Stimulated activated naive CD8-positive, alpha-beta T cell treated with anti-CD3 and anti-CD28 coated beads, Interleukin-15, Interleukin-2, amounts not matched to agents 100 ng/mL and 50 ng/mL, for 24 hours (primary cell): ENCODE results near the gene SCN3A.

Experiments used
- H3K27ac Mint-ChIP-seq: one replicate; pipeline ENCODE4 v1.8.0; 2021; ENCODE audit warnings: mild to moderate bottlenecking, mixed read lengths
- H3K27me3 Mint-ChIP-seq: one replicate; pipeline ENCODE4 v1.8.0; 2021; ENCODE audit warnings: mixed read lengths
- H3K36me3 Mint-ChIP-seq: one replicate; pipeline ENCODE4 v1.8.0; 2021; ENCODE audit warnings: low read depth, mixed read lengths
- H3K4me1 Mint-ChIP-seq: one replicate; pipeline ENCODE4 v1.8.0; 2021; ENCODE audit warnings: low read depth, mixed read lengths
- H3K4me3 Mint-ChIP-seq: one replicate; pipeline ENCODE4 v1.8.0; 2021; ENCODE audit warnings: mild to moderate bottlenecking, mixed read lengths
- H3K9me3 Mint-ChIP-seq: one replicate; pipeline ENCODE4 v1.8.0; 2021; ENCODE audit warnings: mixed read lengths

SCN3A gene

GRCh38 chr2:165067643-165068486, 136.0 kb downstream of the SCN3A start:
- Mint-ChIP-seq H3K27ac (no peak overlapping the region), H3K36me3 (no peaks in the 10 kb centered on the region), H3K27me3 (no peaks in the 10 kb centered on the region), H3K9me3 (no peaks in the 10 kb centered on the region), H3K4me1 (no peaks in the 10 kb centered on the region), H3K4me3 (no peak overlapping the region)

DNA sequence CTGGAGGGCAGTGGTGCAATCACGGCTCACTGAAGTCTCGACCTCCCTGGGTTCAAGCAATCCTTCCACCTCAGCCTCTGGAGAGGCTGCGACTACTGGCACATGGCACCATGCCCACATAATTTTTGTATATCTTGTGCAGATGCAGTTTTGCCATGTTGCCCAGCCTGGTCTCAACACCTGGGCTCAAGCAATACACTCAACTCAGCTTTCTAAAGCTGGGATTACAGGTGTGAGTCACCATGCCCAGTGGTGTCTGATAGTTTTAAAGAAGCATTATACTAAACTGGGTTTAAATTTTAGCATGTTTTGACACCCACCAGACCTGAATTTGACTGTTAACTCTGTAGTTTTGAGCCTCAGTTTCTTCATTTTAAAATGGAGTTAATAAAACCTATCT, 139.1 kb downstream of the SCN3A start:
- Mint-ChIP-seq H3K27ac (no peak overlapping the region), H3K4me1 (no peaks in the 10 kb centered on the region), H3K36me3 (no peaks in the 10 kb centered on the region), H3K27me3 (no peaks in the 10 kb centered on the region), H3K9me3 (no peaks in the 10 kb centered on the region), H3K4me3 (no peak overlapping the region)

DNA sequence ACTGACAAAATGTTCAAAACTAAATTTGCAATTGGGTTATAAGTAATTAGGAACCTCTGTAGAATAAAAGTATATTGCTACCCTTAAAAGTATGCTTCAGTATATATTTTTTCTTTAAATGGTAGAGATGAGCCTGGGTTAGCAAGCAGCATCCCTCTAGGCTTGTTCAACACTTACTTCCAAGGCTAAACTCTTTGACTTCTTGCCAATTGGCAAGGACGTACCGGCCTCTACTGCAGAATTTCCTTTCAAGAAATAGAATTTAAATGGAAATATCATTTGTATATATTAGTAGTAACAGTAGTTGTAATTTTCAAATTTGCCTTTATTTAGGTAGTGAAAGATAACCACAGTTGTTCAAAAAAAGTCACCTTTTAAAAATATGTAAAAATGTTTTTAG, 143.4 kb downstream of the SCN3A start:
- H3K4me3 Mint-ChIP-seq, result no peak overlapping the region
- H3K27me3 Mint-ChIP-seq, result no peaks in the 10 kb centered on the region
- peaks cover 2% of the 10 kb centered on the region for H3K4me1 Mint-ChIP-seq
- H3K9me3 Mint-ChIP-seq, result no peaks in the 10 kb centered on the region
- no peaks in the 10 kb centered on the region for H3K36me3 Mint-ChIP-seq
- no peak overlapping the region for H3K27ac Mint-ChIP-seq

DNA sequence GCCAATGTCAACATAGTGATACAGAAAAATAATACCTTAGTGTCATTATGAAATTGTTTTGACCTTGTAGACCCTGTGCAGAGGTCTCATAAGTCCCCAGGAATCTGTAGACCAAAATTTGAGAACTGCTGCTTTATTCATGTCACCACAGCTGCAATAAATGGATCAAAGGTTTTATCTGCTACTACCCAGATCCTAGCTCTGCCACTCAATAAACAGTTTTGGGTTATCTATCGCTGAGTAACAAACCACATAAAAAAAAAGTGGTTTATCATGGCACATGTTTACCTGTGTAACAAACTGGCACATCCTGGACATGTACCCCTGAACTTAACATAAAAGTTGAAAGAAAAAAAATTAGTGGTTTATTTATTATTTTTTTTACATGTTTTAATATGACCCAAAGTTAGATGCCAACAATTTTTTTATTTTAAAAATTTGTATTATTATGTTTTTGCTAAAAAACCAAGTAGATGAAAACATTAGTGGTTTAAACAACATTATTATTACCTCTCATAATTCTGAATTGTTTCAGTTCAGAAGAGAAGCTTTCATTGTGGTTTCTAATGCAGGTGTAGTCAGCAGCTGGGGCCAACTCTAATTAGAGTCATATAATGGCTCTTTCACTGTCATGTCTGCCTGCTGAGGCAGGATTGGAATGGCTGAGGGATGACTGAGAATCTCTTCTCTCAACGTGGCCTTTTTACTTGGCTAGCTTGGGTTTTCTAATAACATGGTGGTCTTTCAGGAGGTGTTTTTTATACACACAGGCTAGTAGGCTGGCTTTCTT, 145.2 kb downstream of the SCN3A start:
- H3K27me3 Mint-ChIP-seq, result no peaks in the 10 kb centered on the region
- no peak overlapping the region for H3K4me3 Mint-ChIP-seq
- H3K4me1 Mint-ChIP-seq, result peaks cover 13% of the 10 kb centered on the region
- H3K9me3 Mint-ChIP-seq, result no peaks in the 10 kb centered on the region
- H3K27ac Mint-ChIP-seq, result no peak overlapping the region
- H3K36me3 Mint-ChIP-seq, result no peaks in the 10 kb centered on the region

DNA sequence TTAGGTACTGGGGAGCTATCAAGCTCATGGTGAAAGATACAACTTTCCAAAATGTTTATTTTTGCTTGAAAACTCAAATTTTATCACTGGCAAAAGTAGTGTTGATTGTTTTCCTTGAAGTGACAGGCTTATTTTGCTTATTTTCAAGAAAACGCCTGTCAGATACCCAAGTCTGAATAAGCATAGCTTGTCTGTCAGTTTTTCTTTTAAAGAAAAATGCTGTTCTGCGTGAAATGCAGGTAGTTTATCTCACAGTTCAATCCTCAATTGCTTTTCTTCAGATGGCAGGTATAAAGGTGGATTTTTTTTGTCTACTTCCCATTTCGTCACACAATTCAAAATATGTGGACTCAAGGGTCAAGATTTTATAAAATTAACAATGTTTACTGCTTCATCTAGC, 145.9 kb downstream of the SCN3A start:
- Mint-ChIP-seq H3K27ac (no peak overlapping the region), H3K4me3 (no peak overlapping the region), H3K4me1 (peaks cover 13% of the 10 kb centered on the region), H3K9me3 (no peaks in the 10 kb centered on the region), H3K27me3 (no peaks in the 10 kb centered on the region), H3K36me3 (no peaks in the 10 kb centered on the region)

GRCh38 chr2:165057308-165057707, 146.5 kb downstream of the SCN3A start:
- peaks cover 13% of the 10 kb centered on the region for H3K4me1 Mint-ChIP-seq
- H3K4me3 Mint-ChIP-seq, result no peak overlapping the region
- H3K36me3 Mint-ChIP-seq, result no peaks in the 10 kb centered on the region
- no peaks in the 10 kb centered on the region for H3K9me3 Mint-ChIP-seq
- no peaks in the 10 kb centered on the region for H3K27me3 Mint-ChIP-seq
- no peak overlapping the region for H3K27ac Mint-ChIP-seq

DNA sequence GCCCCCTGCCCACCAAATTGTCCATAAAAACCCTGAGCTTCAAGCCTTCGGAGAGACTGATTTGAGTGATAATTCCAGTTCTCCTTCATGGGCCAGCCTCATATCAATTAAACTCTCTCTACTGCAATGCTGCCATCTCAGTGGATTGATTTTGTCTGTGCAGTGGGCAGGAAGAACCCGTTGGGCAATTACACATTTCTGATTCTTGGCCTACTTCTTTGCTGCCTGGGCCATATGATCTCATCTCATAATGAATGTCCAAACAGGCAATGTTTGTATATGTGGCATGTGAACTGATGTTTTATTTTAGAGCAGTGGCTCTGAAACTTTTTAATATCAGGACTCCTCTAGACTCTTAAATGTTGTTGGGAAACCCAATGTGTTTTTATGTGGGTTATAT, 147.3 kb downstream of the SCN3A start:
- H3K27ac Mint-ChIP-seq, result no peak overlapping the region
- no peaks in the 10 kb centered on the region for H3K9me3 Mint-ChIP-seq
- H3K4me3 Mint-ChIP-seq, result no peak overlapping the region
- peaks cover 13% of the 10 kb centered on the region for H3K4me1 Mint-ChIP-seq
- no peaks in the 10 kb centered on the region for H3K27me3 Mint-ChIP-seq
- H3K36me3 Mint-ChIP-seq, result no peaks in the 10 kb centered on the region

- Mint-ChIP-seq H3K27me3 (no peaks in the 10 kb centered on the region), H3K4me1 (peaks cover 13% of the 10 kb centered on the region), H3K27ac (no peak overlapping the region), H3K9me3 (no peaks in the 10 kb centered on the region), H3K4me3 (no peak overlapping the region), H3K36me3 (no peaks in the 10 kb centered on the region)
These were observed 148.6 kb downstream of the SCN3A start for GRCh38 chr2:165055082-165055851.

DNA sequence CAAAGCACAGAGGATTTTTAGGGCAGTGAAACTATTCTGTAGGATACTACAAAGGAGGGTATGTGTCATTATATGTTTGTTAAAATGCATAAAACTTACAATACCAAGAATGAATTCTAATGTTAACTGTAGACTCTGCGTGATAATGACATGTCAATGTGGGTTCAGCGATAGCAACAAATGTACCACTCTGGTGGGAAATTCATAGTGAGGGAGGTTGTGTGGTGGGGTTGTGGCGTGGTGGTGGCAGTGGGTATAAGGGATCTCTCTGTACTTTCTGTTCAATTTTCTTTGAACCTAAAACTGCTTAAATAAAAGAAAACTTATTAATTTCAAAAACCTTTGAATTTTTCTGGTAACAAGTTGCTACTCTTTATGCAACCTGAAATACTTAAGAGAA, 149.2 kb downstream of the SCN3A start:
- Mint-ChIP-seq H3K9me3 (no peaks in the 10 kb centered on the region), H3K36me3 (no peaks in the 10 kb centered on the region), H3K27ac (peak overlapping the region; percentile 3), H3K27me3 (no peaks in the 10 kb centered on the region), H3K4me1 (peaks cover 13% of the 10 kb centered on the region), H3K4me3 (no peak overlapping the region)

- Mint-ChIP-seq H3K27ac (no peak overlapping the region), H3K4me3 (no peak overlapping the region), H3K36me3 (no peaks in the 10 kb centered on the region), H3K9me3 (peaks cover 5% of the 10 kb centered on the region), H3K27me3 (peaks cover 6% of the 10 kb centered on the region), H3K4me1 (no peaks in the 10 kb centered on the region)
These were observed 159.1 kb downstream of the SCN3A start for GRCh38 chr2:165044505-165045303.
